Measurements from ENCODE around the gene BDH1.
"Not testable (repeated sequence)": the region's sequence is repeated elsewhere in the genome, so short reads cannot be mapped to it uniquely, and the experiment has no call there.

BDH1 gene

GRCh38 chr3:197573048-197573767 lies 17.4 kb upstream of the BDH1 start:
- H3K9me3 ChIP-seq: no peaks in the 10 kb centered on the region
- H3K4me1 ChIP-seq: no peaks in the 10 kb centered on the region
- no peak for DNase-seq
- H3K4me3 ChIP-seq (ENCODE audit: low read depth, low read length): no peak overlapping the region
- H3K36me3 ChIP-seq: no peaks in the 10 kb centered on the region
- TF ChIP-seq CTCF (IDR thresholded peaks at IDR 0.05; ENCODE audit: low read depth, low read length): no peak
- no peaks in the 10 kb centered on the region for H3K27me3 ChIP-seq

GRCh38 chr3:197571880-197572172 lies 16.1 kb upstream of the BDH1 start:
- H3K4me1 ChIP-seq; H3K27me3 ChIP-seq; DNase-seq; H3K4me3 ChIP-seq (ENCODE audit: low read depth, low read length); H3K9me3 ChIP-seq; H3K36me3 ChIP-seq: not testable (repeated sequence)

- not testable (repeated sequence) for DNase-seq; H3K4me1 ChIP-seq; H3K36me3 ChIP-seq; H3K4me3 ChIP-seq (ENCODE audit: low read depth, low read length); H3K27me3 ChIP-seq; H3K9me3 ChIP-seq
Measured at GRCh38 chr3:197571074-197571879, 15.5 kb upstream of the BDH1 start.

- H3K27me3 ChIP-seq; H3K36me3 ChIP-seq; DNase-seq; H3K9me3 ChIP-seq; H3K4me1 ChIP-seq; H3K4me3 ChIP-seq (ENCODE audit: low read depth, low read length): not testable (repeated sequence)
Measured at GRCh38 chr3:197569433-197569832, 13.7 kb upstream of the BDH1 start.

GRCh38 chr3:197567904-197568681 lies 12.3 kb upstream of the BDH1 start:
- Histone ChIP-seq H3K27me3 (no peaks in the 10 kb centered on the region), H3K4me3 (ENCODE audit: low read depth, low read length) (no peak overlapping the region), H3K9me3 (peaks cover 7% of the 10 kb centered on the region; the same call in 1 of the 2 replicates), H3K4me1 (no peaks in the 10 kb centered on the region), H3K36me3 (no peaks in the 10 kb centered on the region)
- DNase-seq: no peak
- TF ChIP-seq CTCF (IDR thresholded peaks at IDR 0.05; ENCODE audit: low read depth, low read length): no peak

GRCh38 chr3:197566155-197566554 lies 10.4 kb upstream of the BDH1 start:
- DNase-seq; H3K27me3 ChIP-seq; H3K36me3 ChIP-seq; H3K9me3 ChIP-seq; H3K4me1 ChIP-seq; H3K4me3 ChIP-seq (ENCODE audit: low read depth, low read length): not testable (repeated sequence)

- Histone ChIP-seq H3K36me3 (no peaks in the 10 kb centered on the region), H3K9me3 (peaks cover 7% of the 10 kb centered on the region; the same call in 1 of the 2 replicates), H3K4me1 (no peaks in the 10 kb centered on the region), H3K4me3 (ENCODE audit: low read depth, low read length) (no peak overlapping the region), H3K27me3 (no peaks in the 10 kb centered on the region)
- DNase-seq: no peak
- TF ChIP-seq CTCF (IDR thresholded peaks at IDR 0.05; ENCODE audit: low read depth, low read length): no peak
Measured at GRCh38 chr3:197564097-197564843, 8.5 kb upstream of the BDH1 start.
